ENCODE results near the gene MAJIN.

GRCh38 chr11:64996710-64997380 is 24.9 kb upstream of the MAJIN start, which contains the start of gene BATF2:
- TF ChIP-seq EZH2 (IDR thresholded peaks at IDR 0.05) (no peak), POLR2AphosphoS5 (IDR thresholded peaks at IDR 0.05; ENCODE audit: borderline replicate concordance, low read depth, low read length) (no peak), FOXP2 (optimal IDR thresholded peaks at IDR 0.05; ENCODE audit: control extremely low read depth, extremely low read length, insufficient read depth) (no peak)
